Activated CD4-positive, alpha-beta memory T cell treated with anti-CD3 and anti-CD28 coated beads, Interleukin-2, amount 10 ng/mL, durations not matched to agents 7 days and 5 days (primary cell): Measurements from ENCODE around the gene PPP3R1. TPM values are rescaled to one million over a fixed set of nuclear protein-coding genes. Genes with fewer than 3 reads are reported as not detected.

Source experiments
- CTCF ChIA-PET: fragments of 350-600 bp; sonication (Branson Sonifier 250); formaldehyde crosslinking; loops from one replicate; lab custom pipeline; 2021; ENCODE audit warnings: antibody characterized with exemption, inconsistent platforms; lab: Charles Lee
- POLR2A ChIA-PET: fragments of 350-600 bp; sonication (Branson Sonifier 250); formaldehyde crosslinking; loops from one replicate; lab custom pipeline; 2021; ENCODE audit warnings: antibody characterized with exemption; lab: Charles Lee
- DNase-seq: peaks from one replicate; pipeline ENCODE4 v3.0.0-alpha.2; 2020
- H3K27ac Mint-ChIP-seq: one replicate; pipeline ENCODE4 v1.8.0; 2021; ENCODE audit warnings: mild to moderate bottlenecking, mixed read lengths
- H3K27me3 Mint-ChIP-seq: one replicate; pipeline ENCODE4 v1.8.0; 2021; ENCODE audit warnings: mixed read lengths
- H3K36me3 Mint-ChIP-seq: one replicate; pipeline ENCODE4 v1.8.0; 2021; ENCODE audit warnings: low read depth, mixed read lengths
- H3K4me1 Mint-ChIP-seq: one replicate; pipeline ENCODE4 v1.8.0; 2021; ENCODE audit warnings: mixed read lengths
- H3K4me3 Mint-ChIP-seq: one replicate; pipeline ENCODE4 v1.8.0; 2021; ENCODE audit warnings: mild to moderate bottlenecking, mixed read lengths
- H3K9me3 Mint-ChIP-seq: one replicate; pipeline ENCODE4 v1.8.0; 2021; ENCODE audit warnings: mixed read lengths
- total RNA-seq, 2 experiments: library from RNA; stranded (reverse); gene quantifications; one replicate each; pipeline ENCODE4 v1.2.3, GENCODE V29; 2021

PPP3R1 gene
- total RNA-seq, 2 experiments from 2014 or later, result 80.0 to 92.9 TPM

GRCh38 chr2:68253219-68254068 is 1.1 kb upstream of the PPP3R1 start:
- H3K4me1 Mint-ChIP-seq, result peaks cover 41% of the 10 kb centered on the region
- H3K36me3 Mint-ChIP-seq, result peaks cover 20% of the 10 kb centered on the region
- CTCF ChIA-PET, result interaction anchor here (0.9 to 2.9 kb wide), 6 partner anchors 28 to 188 kb away, joined by 3 to 12 read pairs (median 3); no protein-coding TSS in a partner anchor
- no peaks in the 10 kb centered on the region for H3K9me3 Mint-ChIP-seq
- H3K4me3 Mint-ChIP-seq, result peak overlapping the region; percentile 98
- H3K27me3 Mint-ChIP-seq, result no peaks in the 10 kb centered on the region
- H3K27ac Mint-ChIP-seq, result peak overlapping the region; percentile 97
- POLR2A ChIA-PET, result interaction anchor here (0.7 to 5.2 kb wide), 23 partner anchors 16 to 479 kb away, joined by 3 to 43 read pairs (median 4); partner anchors contain the start of genes APLF, C1D, FBXO48 and PNO1
- peak; percentile 34 for DNase-seq

GRCh38 chr2:68251855-68252399 is 405 bp downstream of the PPP3R1 start:
- POLR2A ChIA-PET, result interaction anchor here (0.8 to 5.2 kb wide), 17 partner anchors 16 to 215 kb away, joined by 3 to 43 read pairs (median 4); partner anchors contain the start of genes APLF, FBXO48 and PNO1
- peaks cover 41% of the 10 kb centered on the region for H3K4me1 Mint-ChIP-seq
- H3K27me3 Mint-ChIP-seq, result no peaks in the 10 kb centered on the region
- CTCF ChIA-PET, result interaction anchor here (0.9 to 3.3 kb wide), 5 partner anchors 45 to 56 kb away, joined by 3 to 28 read pairs (median 3); no protein-coding TSS in a partner anchor
- H3K9me3 Mint-ChIP-seq, result no peaks in the 10 kb centered on the region
- H3K4me3 Mint-ChIP-seq, result peak overlapping the region; percentile 98
- peak overlapping the region; percentile 98 for H3K27ac Mint-ChIP-seq
- DNase-seq, result peak; percentile 51
- peaks cover 20% of the 10 kb centered on the region for H3K36me3 Mint-ChIP-seq

- Mint-ChIP-seq H3K27ac (peak overlapping the region; percentile 98), H3K4me1 (peaks cover 39% of the 10 kb centered on the region), H3K4me3 (peak overlapping the region; percentile 89), H3K27me3 (no peaks in the 10 kb centered on the region), H3K36me3 (peaks cover 20% of the 10 kb centered on the region), H3K9me3 (no peaks in the 10 kb centered on the region)
- CTCF ChIA-PET, result interaction anchor here (0.9 to 3.3 kb wide), 4 partner anchors 44 to 55 kb away, joined by 3 to 28 read pairs (median 3); no protein-coding TSS in a partner anchor
- DNase-seq, result peak; percentile 83
- POLR2A ChIA-PET, result interaction anchor here (0.8 to 5.2 kb wide), 7 partner anchors 15 to 215 kb away, joined by 3 to 43 read pairs (median 5); partner anchors contain the start of genes FBXO48 and PNO1
These were observed 1.0 kb downstream of the PPP3R1 start for GRCh38 chr2:68251187-68251854.

- H3K27ac Mint-ChIP-seq, result peak overlapping the region; percentile 98
- H3K9me3 Mint-ChIP-seq, result no peaks in the 10 kb centered on the region
- no peak for DNase-seq
- peak overlapping the region; percentile 89 for H3K4me3 Mint-ChIP-seq
- no peaks in the 10 kb centered on the region for H3K27me3 Mint-ChIP-seq
- peaks cover 34% of the 10 kb centered on the region for H3K4me1 Mint-ChIP-seq
- CTCF ChIA-PET, result interaction anchor here (0.7 to 3.3 kb wide), 8 partner anchors 44 to 123 kb away, joined by 3 to 28 read pairs (median 3); partner anchors contain the start of gene PNO1
- peaks cover 20% of the 10 kb centered on the region for H3K36me3 Mint-ChIP-seq
- POLR2A ChIA-PET, result interaction anchor here (0.7 to 5.2 kb wide), 7 partner anchors 15 to 483 kb away, joined by 3 to 43 read pairs (median 4); partner anchors contain the start of genes FBXO48 and PNO1
These were observed 1.6 kb downstream of the PPP3R1 start for GRCh38 chr2:68250652-68251186.

GRCh38 chr2:68250196-68250595 is 2.1 kb downstream of the PPP3R1 start:
- Mint-ChIP-seq H3K9me3 (no peaks in the 10 kb centered on the region), H3K36me3 (peaks cover 20% of the 10 kb centered on the region), H3K4me1 (peaks cover 31% of the 10 kb centered on the region), H3K27ac (peak overlapping the region; percentile 98), H3K27me3 (no peaks in the 10 kb centered on the region), H3K4me3 (peak overlapping the region; percentile 89)
- POLR2A ChIA-PET, result interaction anchor here (0.7 to 5.2 kb wide), 4 partner anchors 22 to 483 kb away, joined by 3 to 43 read pairs (median 4); partner anchors contain the start of genes FBXO48 and PNO1
- no peak for DNase-seq
- CTCF ChIA-PET, result interaction anchor here (0.7 to 3.3 kb wide), 5 partner anchors 47 to 123 kb away, joined by 3 to 28 read pairs (median 4); partner anchors contain the start of gene PNO1

- POLR2A ChIA-PET, result no interaction called here
- H3K9me3 Mint-ChIP-seq, result no peaks in the 10 kb centered on the region
- no peak for DNase-seq
- H3K4me3 Mint-ChIP-seq, result no peak overlapping the region
- no peak overlapping the region for H3K27ac Mint-ChIP-seq
- H3K27me3 Mint-ChIP-seq, result no peaks in the 10 kb centered on the region
- peaks cover 18% of the 10 kb centered on the region for H3K4me1 Mint-ChIP-seq
- CTCF ChIA-PET, result interaction anchor here (0.7 to 3.3 kb wide), 3 partner anchors 53 to 157 kb away, joined by 3 to 28 read pairs (median 4); partner anchors contain the start of gene PNO1
- H3K36me3 Mint-ChIP-seq, result peaks cover 20% of the 10 kb centered on the region
These were observed 3.5 kb downstream of the PPP3R1 start for GRCh38 chr2:68248806-68249205.

- H3K4me3 Mint-ChIP-seq, result no peak overlapping the region
- ChIA-PET CTCF (interaction anchor here (3.3 kb wide), 1 partner anchor 52 kb away, joined by 28 read pairs; no protein-coding TSS in a partner anchor), POLR2A (no interaction called here)
- no peak for DNase-seq
- no peaks in the 10 kb centered on the region for H3K27me3 Mint-ChIP-seq
- H3K36me3 Mint-ChIP-seq, result peaks cover 18% of the 10 kb centered on the region
- H3K9me3 Mint-ChIP-seq, result no peaks in the 10 kb centered on the region
- peaks cover 15% of the 10 kb centered on the region for H3K4me1 Mint-ChIP-seq
- H3K27ac Mint-ChIP-seq, result no peak overlapping the region
These were observed 4.0 kb downstream of the PPP3R1 start for GRCh38 chr2:68248361-68248760.

GRCh38 chr2:68246396-68246795 is 5.9 kb downstream of the PPP3R1 start:
- Mint-ChIP-seq H3K27ac (no peak overlapping the region), H3K9me3 (no peaks in the 10 kb centered on the region), H3K4me3 (no peak overlapping the region), H3K4me1 (peaks cover 16% of the 10 kb centered on the region), H3K36me3 (peaks cover 16% of the 10 kb centered on the region), H3K27me3 (no peaks in the 10 kb centered on the region)
- DNase-seq, result no peak
- POLR2A ChIA-PET, result interaction anchor here (1.0 kb wide), 2 partner anchors 43 to 51 kb away, joined by 3 read pairs; no protein-coding TSS in a partner anchor
- CTCF ChIA-PET, result interaction anchor here (1.0 to 1.8 kb wide), 4 partner anchors 36 to 54 kb away, joined by 3 to 5 read pairs (median 4); no protein-coding TSS in a partner anchor

GRCh38 chr2:68245672-68246071 is 6.7 kb downstream of the PPP3R1 start:
- no peak overlapping the region for H3K4me3 Mint-ChIP-seq
- H3K27me3 Mint-ChIP-seq, result no peaks in the 10 kb centered on the region
- POLR2A ChIA-PET, result interaction anchor here (1.0 kb wide), 1 partner anchor 42 kb away, joined by 3 read pairs; no protein-coding TSS in a partner anchor

GRCh38 chr2:68245066-68245465 is 7.3 kb downstream of the PPP3R1 start:
- CTCF ChIA-PET, result interaction anchor here (1.8 to 4.0 kb wide), 2 partner anchors 49 to 52 kb away, joined by 5 to 13 read pairs; no protein-coding TSS in a partner anchor

More at GRCh38 chr2:68245672-68246071, 6.7 kb downstream of the PPP3R1 start:
- no peak overlapping the region for H3K27ac Mint-ChIP-seq
- H3K36me3 Mint-ChIP-seq, result peaks cover 11% of the 10 kb centered on the region
- no peaks in the 10 kb centered on the region for H3K9me3 Mint-ChIP-seq
- CTCF ChIA-PET, result interaction anchor here (1.0 to 4.0 kb wide), 4 partner anchors 37 to 53 kb away, joined by 3 to 13 read pairs (median 4); no protein-coding TSS in a partner anchor
- peaks cover 20% of the 10 kb centered on the region for H3K4me1 Mint-ChIP-seq
- DNase-seq, result no peak

GRCh38 chr2:68244456-68244855 is 7.9 kb downstream of the PPP3R1 start:
- ChIA-PET CTCF (interaction anchor here (4.0 kb wide), 1 partner anchor 48 kb away, joined by 13 read pairs; no protein-coding TSS in a partner anchor), POLR2A (interaction anchor here (0.7 kb wide), 1 partner anchor 41 kb away, joined by 3 read pairs; no protein-coding TSS in a partner anchor)
- H3K4me1 Mint-ChIP-seq, result peaks cover 20% of the 10 kb centered on the region

More at GRCh38 chr2:68245066-68245465, 7.3 kb downstream of the PPP3R1 start:
- H3K4me3 Mint-ChIP-seq, result no peak overlapping the region
- H3K4me1 Mint-ChIP-seq, result peaks cover 20% of the 10 kb centered on the region
- H3K36me3 Mint-ChIP-seq, result peaks cover 10% of the 10 kb centered on the region
- POLR2A ChIA-PET, result interaction anchor here (0.7 kb wide), 1 partner anchor 40 kb away, joined by 3 read pairs; no protein-coding TSS in a partner anchor
- H3K27ac Mint-ChIP-seq, result no peak overlapping the region
- H3K27me3 Mint-ChIP-seq, result no peaks in the 10 kb centered on the region
- DNase-seq, result no peak
- no peaks in the 10 kb centered on the region for H3K9me3 Mint-ChIP-seq

More at GRCh38 chr2:68244456-68244855, 7.9 kb downstream of the PPP3R1 start:
- H3K9me3 Mint-ChIP-seq, result no peaks in the 10 kb centered on the region
- H3K27ac Mint-ChIP-seq, result no peak overlapping the region
- peaks cover 9% of the 10 kb centered on the region for H3K36me3 Mint-ChIP-seq
- H3K27me3 Mint-ChIP-seq, result no peaks in the 10 kb centered on the region
- no peak for DNase-seq
- no peak overlapping the region for H3K4me3 Mint-ChIP-seq
